NCI-H1417 (cell line): Measurements from ENCODE around the gene ALDOA.

Experiments
- DNase-seq, 3 experiments: peaks; one replicate each; lab custom pipeline; 2025; lab: John Stamatoyannopoulos, UW

The ALDOA gene

DNA sequence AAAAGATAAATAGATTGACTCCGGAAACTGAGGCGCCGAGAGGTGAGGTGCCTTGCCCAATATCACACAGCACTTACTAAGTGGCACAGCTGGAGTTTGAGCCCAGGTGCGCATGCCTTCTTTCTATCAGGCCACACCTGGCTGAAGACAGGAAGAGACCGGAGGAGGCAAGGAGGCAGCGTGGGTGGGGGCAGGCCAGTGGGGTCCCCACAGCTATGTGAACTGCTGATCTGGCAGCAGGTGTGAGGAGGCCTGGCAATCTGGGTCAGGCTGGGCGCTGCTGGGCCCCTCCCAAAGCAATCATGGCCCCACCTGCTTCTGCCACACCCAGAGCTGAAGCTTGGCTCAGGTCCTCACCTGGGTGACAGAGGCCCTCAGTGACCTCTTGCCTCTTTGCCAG is 49.7 kb downstream of the ALDOA start:
- DNase-seq = peak in 2 of 3 experiments; percentile 10 to 15

- no peak for DNase-seq
Measured at GRCh38 chr16:30116291-30117207, 51.0 kb downstream of the ALDOA start.

DNA sequence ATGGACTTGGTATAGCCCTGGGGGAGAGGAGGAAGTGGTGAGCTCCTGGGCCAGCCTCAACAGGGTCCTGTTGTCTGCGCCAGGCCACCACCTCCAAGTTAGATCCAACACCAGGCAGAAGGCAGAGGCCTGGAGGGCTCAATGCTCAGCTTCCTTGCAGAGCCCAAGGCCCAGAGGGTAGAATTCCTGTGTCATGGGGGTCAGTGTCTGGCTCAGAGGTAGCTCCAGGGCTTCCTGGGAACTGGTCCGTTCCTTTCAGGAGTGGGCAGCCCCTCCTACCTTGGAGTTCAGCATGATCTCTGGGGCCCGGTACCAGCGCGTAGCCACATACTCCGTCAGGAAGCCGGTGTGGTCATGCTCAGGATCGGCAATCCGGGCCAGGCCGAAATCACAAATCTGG is 52.2 kb downstream of the ALDOA start:
- DNase-seq = no peak

- DNase-seq = no peak
Measured at GRCh38 chr16:30119428-30119827, 53.9 kb downstream of the ALDOA start.
